ENCODE results near the gene CAPZB.

Gene CAPZB

DNA sequence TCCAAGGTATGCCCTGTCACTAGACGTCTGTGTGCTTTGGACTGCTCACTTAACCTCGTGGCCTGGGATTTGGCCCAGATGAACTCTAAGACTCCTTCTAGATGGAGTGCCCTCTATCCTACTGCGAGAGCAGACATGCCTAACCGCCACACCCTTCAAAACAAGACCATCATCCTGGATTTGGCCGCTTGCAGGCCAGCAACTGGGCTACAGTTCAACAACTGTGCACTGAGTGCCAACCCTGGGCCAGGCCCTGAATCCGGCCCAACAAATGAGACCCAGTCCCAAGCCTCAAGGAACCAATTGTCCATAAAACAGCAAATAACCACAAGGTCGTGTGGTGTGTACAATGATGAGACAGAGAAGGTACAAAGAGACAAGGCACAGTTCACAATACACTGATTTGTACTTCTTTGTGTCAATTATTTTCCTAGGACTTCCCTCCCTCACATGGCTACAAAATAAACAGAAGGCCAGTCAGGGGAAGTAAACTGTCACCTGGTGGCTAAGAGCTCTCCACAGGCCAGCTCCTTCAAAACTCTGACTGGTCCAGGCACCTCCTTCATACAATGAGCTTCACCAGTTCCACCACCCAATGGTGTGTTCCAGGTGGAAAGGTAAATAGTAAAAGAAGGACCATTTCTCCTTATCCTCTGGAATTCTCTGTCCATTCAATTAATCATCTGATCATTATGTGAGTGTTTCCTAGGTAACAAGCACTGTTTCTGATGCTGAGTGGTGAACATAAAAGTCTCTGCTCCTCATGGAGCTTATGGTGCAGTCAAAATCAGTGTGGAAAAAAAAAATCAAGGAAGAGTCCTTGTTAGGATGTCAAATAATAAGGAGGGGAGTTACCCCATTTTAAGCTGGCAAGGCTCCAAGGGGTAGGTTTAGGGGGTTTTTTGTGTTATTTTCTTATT is 60.4 kb downstream of the CAPZB start:
- H3K4me3 ChIP-seq (replicated peaks; ENCODE audit: low read depth, low read length), result no peak overlapping the region
- TF ChIP-seq, protein P1, sequence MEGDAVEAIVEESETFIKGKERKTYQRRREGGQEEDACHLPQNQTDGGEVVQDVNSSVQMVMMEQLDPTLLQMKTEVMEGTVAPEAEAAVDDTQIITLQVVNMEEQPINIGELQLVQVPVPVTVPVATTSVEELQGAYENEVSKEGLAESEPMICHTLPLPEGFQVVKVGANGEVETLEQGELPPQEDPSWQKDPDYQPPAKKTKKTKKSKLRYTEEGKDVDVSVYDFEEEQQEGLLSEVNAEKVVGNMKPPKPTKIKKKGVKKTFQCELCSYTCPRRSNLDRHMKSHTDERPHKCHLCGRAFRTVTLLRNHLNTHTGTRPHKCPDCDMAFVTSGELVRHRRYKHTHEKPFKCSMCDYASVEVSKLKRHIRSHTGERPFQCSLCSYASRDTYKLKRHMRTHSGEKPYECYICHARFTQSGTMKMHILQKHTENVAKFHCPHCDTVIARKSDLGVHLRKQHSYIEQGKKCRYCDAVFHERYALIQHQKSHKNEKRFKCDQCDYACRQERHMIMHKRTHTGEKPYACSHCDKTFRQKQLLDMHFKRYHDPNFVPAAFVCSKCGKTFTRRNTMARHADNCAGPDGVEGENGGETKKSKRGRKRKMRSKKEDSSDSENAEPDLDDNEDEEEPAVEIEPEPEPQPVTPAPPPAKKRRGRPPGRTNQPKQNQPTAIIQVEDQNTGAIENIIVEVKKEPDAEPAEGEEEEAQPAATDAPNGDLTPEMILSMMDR (IDR thresholded peaks at IDR 0.05; ENCODE audit: low read length, missing control alignments), result no peak
- no peak for DNase-seq (ENCODE audit: low read depth)

DNA sequence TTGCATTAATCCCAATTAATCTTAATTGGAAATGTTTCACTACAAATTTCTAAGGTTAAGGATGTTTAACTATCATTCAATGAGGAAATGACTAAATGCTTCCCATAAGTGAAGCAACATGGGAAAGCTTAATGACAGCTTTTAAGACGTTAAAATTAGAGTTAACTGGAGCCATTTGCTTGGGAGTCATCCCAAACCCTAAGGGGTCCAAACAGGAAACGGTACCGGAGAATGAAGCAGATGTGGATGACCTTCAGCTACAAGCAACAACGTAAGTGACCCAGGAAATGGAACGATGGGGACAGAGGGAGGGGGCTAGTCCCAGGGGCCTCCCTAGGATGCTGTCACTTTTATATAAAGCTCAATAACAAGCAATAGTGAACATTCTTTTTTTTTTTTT is 62.2 kb downstream of the CAPZB start:
- H3K4me3 ChIP-seq (replicated peaks; ENCODE audit: low read depth, low read length), result no peak overlapping the region
- TF ChIP-seq, protein P1 (IDR thresholded peaks at IDR 0.05; ENCODE audit: low read length, missing control alignments), result no peak
- peak; percentile 36 for DNase-seq (ENCODE audit: low read depth)

DNA sequence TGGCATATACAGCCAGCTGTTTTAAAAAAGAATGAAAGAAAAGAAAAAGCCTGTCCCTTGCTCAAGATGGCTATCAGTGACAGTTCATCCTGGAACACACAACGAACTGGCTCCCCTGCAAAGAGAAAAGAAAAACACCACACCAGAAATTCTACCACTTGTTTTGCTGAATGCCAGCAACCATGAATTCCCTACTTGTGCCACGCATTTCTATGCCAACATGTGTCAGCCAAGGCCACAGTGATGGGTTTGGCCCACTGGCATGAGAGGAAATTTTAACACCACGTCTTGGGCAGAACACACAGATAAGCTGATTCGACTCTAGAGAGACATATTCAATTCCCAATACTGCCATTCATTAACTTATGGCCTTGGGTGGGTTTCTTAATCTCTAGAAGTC is 64.0 kb downstream of the CAPZB start:
- TF ChIP-seq, protein P1 (IDR thresholded peaks at IDR 0.05; ENCODE audit: low read length, missing control alignments), result no peak
- no peak for DNase-seq (ENCODE audit: low read depth)
- H3K4me3 ChIP-seq (replicated peaks; ENCODE audit: low read depth, low read length), result no peak overlapping the region

DNA sequence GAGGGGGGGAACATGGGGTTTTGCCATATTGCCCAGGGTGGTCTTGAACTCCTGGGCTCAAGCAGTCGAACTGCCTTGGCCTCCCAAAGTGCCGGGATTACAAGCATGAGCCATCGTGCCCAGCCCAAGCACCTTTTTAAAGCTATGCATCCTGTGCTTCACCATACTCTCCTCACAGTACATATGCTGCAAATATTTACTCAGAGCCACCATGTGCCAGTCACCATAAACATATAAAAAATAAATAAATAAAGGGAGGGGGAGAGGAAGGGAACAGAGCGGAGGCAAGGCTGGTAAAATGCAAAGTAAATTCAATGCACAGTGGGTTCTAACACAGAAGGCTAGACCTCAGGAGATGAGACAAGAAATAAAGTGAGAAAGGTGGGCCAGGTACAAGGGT is 64.7 kb downstream of the CAPZB start:
- no peak for DNase-seq (ENCODE audit: low read depth)
- no peak overlapping the region for H3K4me3 ChIP-seq (replicated peaks; ENCODE audit: low read depth, low read length)
- TF ChIP-seq, protein P1 (IDR thresholded peaks at IDR 0.05; ENCODE audit: low read length, missing control alignments), result no peak

DNA sequence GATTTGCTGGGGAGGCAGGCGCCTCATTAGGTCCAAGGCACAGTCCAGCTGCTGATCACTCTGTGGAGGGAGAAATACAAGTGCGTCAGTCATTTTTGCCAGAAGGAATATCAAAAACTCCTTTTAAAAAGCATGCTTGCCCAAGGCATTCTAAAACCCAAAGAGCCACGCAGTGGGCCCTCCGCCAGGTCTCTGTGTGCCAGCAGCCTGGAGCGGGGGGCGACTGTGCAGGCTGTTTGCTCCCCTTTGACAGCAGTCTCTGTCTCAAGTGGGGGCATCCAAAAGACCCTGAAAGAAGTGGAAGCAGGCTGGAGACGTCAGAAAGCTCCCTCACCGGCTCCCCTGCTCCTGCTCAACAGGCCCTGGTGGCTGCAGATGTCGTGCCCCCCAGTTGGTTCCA is 65.6 kb downstream of the CAPZB start:
- TF ChIP-seq, protein P1 (IDR thresholded peaks at IDR 0.05; ENCODE audit: low read length, missing control alignments), result no peak
- H3K4me3 ChIP-seq (replicated peaks; ENCODE audit: low read depth, low read length), result no peak overlapping the region
- no peak for DNase-seq (ENCODE audit: low read depth)

DNA sequence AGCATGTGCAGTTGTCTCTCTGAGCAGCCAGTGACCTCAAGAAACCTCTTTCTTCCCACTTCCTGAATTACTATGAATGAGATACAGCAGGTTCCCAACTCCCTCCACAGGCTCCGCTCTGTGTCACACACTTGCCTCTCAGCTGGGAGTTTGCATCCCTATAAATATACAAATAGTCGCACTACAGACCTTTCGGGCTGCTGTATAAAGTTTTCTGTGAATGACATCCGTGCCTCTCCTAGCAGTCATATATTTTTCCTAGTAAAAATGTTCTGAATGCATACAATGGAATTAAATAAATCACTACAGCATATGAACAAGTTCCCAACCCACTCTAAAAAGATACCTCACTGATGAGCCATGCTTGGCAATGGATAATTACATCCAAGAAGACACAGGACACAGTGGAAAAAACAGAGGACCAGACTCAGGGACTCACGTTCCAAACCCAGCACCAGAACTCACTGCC is 66.8 kb downstream of the CAPZB start:
- no peak for DNase-seq (ENCODE audit: low read depth)
- no peak overlapping the region for H3K4me3 ChIP-seq (replicated peaks; ENCODE audit: low read depth, low read length)
- TF ChIP-seq, protein P1 (IDR thresholded peaks at IDR 0.05; ENCODE audit: low read length, missing control alignments), result no peak

Data from fibroblast of pulmonary artery (primary cell).